ENCODE data around the gene SLC22A5. TPM values are rescaled to one million over a fixed set of nuclear protein-coding genes. Genes with fewer than 3 reads are reported as not detected.
A peak's percentile ranks its signal among the peaks of the same experiment; 100 is the strongest.

SLC22A5 gene
- total RNA-seq (2014; rRNA removed; shearing (Covaris generic)) (0.88 TPM in 1 of 2 replicates, not detected in the other), total RNA-seq (2022) (0.18 and 0.36 TPM in 2 replicates), Bru-seq, nascent RNA (percentile 12 among the genes with signal in this experiment), BruChase-seq, experiment 1, labeled RNA remaining after a 6-hour chase (percentile 10 among the genes with signal in this experiment), BruChase-seq, experiment 2, labeled RNA remaining after a 2-hour chase (percentile 16 among the genes with signal in this experiment)
- long read RNA-seq = 0 reads

DNA sequence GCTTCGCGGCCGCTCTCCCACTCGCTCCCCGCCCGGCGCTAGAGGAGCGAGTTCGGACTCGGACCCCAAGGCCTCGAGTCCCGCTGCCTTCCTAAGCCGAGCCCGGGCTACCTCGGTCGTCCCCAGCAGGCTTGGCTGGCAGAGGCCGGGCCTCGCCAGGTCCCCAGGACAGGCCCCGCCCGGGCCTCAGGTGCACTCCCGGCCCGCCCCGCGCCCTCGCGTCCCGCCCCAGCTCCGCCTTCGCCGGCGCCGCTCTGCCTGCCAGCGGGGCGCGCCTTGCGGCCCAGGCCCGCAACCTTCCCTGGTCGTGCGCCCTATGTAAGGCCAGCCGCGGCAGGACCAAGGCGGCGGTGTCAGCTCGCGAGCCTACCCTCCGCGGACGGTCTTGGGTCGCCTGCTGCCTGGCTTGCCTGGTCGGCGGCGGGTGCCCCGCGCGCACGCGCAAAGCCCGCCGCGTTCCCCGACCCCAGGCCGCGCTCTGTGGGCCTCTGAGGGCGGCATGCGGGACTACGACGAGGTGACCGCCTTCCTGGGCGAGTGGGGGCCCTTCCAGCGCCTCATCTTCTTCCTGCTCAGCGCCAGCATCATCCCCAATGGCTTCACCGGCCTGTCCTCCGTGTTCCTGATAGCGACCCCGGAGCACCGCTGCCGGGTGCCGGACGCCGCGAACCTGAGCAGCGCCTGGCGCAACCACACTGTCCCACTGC lies at the start of gene SLC22A5:
Gene SLC22A5 (plus strand): TSS at position 237 of the 707 bp plus-strand sequence. CDS start 263 bp downstream, at position 500.
- H3K9me3 ChIP-seq (ENCODE audit: low read length) = no peaks in the 10 kb centered on the region
- no TSS peak for BruUV-seq (replicated peaks)
- H3K9me2 ChIP-seq (ENCODE audit: insufficient read depth, low read length) = no peaks in the 10 kb centered on the region
- intact Hi-C loops (cut with micrococcal nuclease; ENCODE audit: unreplicated experiment) = no loop called here
- H3K4me1 ChIP-seq (ENCODE audit: insufficient read depth, low read length, poor library complexity, severe bottlenecking) = no peaks in the 10 kb centered on the region
- ChIA-PET POLR2A (interaction anchor here (0.6 to 0.7 kb wide), 2 partner anchors 152 to 156 kb away, joined by 3 read pairs; no protein-coding TSS in a partner anchor), CTCF (ENCODE audit: unreplicated experiment) (no interaction called here)
- H3K79me2 ChIP-seq (ENCODE audit: insufficient read depth, low read depth, low read length) = no peaks in the 10 kb centered on the region
- H4K20me1 ChIP-seq (ENCODE audit: insufficient read depth, low read length) = no peaks in the 10 kb centered on the region
- peak; percentile 28 for DNase-seq (ENCODE audit: low spot score)
- no peak for TF ChIP-seq EZH2phosphoT487 (IDR thresholded peaks at IDR 0.05; ENCODE audit: borderline replicate concordance, low read depth, low read length)
- TF ChIP-seq, protein P1, sequence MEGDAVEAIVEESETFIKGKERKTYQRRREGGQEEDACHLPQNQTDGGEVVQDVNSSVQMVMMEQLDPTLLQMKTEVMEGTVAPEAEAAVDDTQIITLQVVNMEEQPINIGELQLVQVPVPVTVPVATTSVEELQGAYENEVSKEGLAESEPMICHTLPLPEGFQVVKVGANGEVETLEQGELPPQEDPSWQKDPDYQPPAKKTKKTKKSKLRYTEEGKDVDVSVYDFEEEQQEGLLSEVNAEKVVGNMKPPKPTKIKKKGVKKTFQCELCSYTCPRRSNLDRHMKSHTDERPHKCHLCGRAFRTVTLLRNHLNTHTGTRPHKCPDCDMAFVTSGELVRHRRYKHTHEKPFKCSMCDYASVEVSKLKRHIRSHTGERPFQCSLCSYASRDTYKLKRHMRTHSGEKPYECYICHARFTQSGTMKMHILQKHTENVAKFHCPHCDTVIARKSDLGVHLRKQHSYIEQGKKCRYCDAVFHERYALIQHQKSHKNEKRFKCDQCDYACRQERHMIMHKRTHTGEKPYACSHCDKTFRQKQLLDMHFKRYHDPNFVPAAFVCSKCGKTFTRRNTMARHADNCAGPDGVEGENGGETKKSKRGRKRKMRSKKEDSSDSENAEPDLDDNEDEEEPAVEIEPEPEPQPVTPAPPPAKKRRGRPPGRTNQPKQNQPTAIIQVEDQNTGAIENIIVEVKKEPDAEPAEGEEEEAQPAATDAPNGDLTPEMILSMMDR (conservative IDR thresholded peaks at IDR 0.05; ENCODE audit: low read length) = no peak
- peak within 1 kb of the TSS; percentile 57 for H3K4me3 ChIP-seq (ENCODE audit: low read depth, low read length, poor library complexity, severe bottlenecking)
- H3K4me2 ChIP-seq (ENCODE audit: low read length) = peak within 1 kb of the TSS; percentile 62
- H3K36me3 ChIP-seq (ENCODE audit: insufficient read depth, low read length) = no peaks in the 10 kb centered on the region
- peak within 1 kb of the TSS; percentile 85; the same call in 1 of the 2 replicates for H2AFZ ChIP-seq (ENCODE audit: low read length)
- H3K27ac ChIP-seq (ENCODE audit: low read depth, low read length, poor library complexity, severe bottlenecking) = no peak within 1 kb of the TSS

DNA sequence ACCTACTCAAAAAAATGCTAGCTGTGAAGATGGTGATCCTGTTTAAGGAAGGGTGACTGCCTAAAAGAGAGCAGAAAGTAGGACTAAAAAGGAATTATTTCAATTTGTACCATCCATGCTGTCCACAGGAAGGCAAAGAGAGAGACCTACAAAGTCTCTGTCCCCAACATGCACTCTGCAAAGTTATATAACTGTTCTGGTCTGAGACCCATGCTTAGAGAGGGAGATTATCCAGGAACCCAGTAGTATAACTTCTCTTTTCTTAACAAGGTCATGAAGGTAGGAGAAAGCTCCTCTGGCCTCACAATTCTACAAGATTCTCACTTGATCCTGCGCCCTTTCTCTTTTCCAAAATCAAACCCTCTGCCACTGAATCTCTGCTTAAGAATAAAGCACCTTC lies 49.5 kb upstream of the SLC22A5 start:
- DNase-seq (ENCODE audit: low spot score) = no peak
- ChIA-PET CTCF (ENCODE audit: unreplicated experiment) (no interaction called here), POLR2A (interaction anchor here (0.9 kb wide), 1 partner anchor 14 kb away, joined by 4 read pairs; no protein-coding TSS in a partner anchor)
- BruUV-seq (replicated peaks) = no TSS peak
- no peaks in the 10 kb centered on the region for H3K4me1 ChIP-seq (ENCODE audit: insufficient read depth, low read length, poor library complexity, severe bottlenecking)
- intact Hi-C loops (cut with micrococcal nuclease; ENCODE audit: unreplicated experiment) = no loop called here
- H3K9me3 ChIP-seq (ENCODE audit: low read length) = no peaks in the 10 kb centered on the region
- no peak overlapping the region for H3K4me3 ChIP-seq (ENCODE audit: low read depth, low read length, poor library complexity, severe bottlenecking)
- H4K20me1 ChIP-seq (ENCODE audit: insufficient read depth, low read length) = no peaks in the 10 kb centered on the region
- no peak overlapping the region for H3K4me2 ChIP-seq (ENCODE audit: low read length)
- TF ChIP-seq, protein P1 (conservative IDR thresholded peaks at IDR 0.05; ENCODE audit: low read length) = no peak
- no peak for TF ChIP-seq EZH2phosphoT487 (IDR thresholded peaks at IDR 0.05; ENCODE audit: borderline replicate concordance, low read depth, low read length)
- no peaks in the 10 kb centered on the region for H3K9me2 ChIP-seq (ENCODE audit: insufficient read depth, low read length)
- H3K36me3 ChIP-seq (ENCODE audit: insufficient read depth, low read length) = no peaks in the 10 kb centered on the region
- no peaks in the 10 kb centered on the region for H3K79me2 ChIP-seq (ENCODE audit: insufficient read depth, low read depth, low read length)
- H2AFZ ChIP-seq (ENCODE audit: low read length) = no peak overlapping the region
- H3K27ac ChIP-seq (ENCODE audit: low read depth, low read length, poor library complexity, severe bottlenecking) = no peak overlapping the region

All from OCI-LY7 (cell line).